Endothelial cell of umbilical vein (primary cell): ENCODE measurements around the gene CCDC144A. TPM values are rescaled to one million over a fixed set of nuclear protein-coding genes. Genes with fewer than 3 reads are reported as not detected.
"Not testable (repeated sequence)": the region's sequence is repeated elsewhere in the genome, so short reads cannot be mapped to it uniquely, and the experiment has no call there.

Experiments
- BruUV-seq: library from RNA; stranded (reverse); fragments of 400-500 nt; replicated peaks from 2 replicates; lab custom pipeline; 2021; lab: Mats Ljungman, UMichigan
- CTCF ChIA-PET: fragments of 300-600, 350-600 bp; sonication (Branson Sonifier 250); formaldehyde crosslinking; loops from one replicate; lab custom pipeline; 2021; ENCODE audit warnings: antibody characterized with exemption, inconsistent platforms; lab: Charles Lee
- POLR2A ChIA-PET: fragments of 300-600, 350-600 bp; sonication (Branson Sonifier 250); formaldehyde crosslinking; loops from one replicate; lab custom pipeline; 2021; ENCODE audit warnings: antibody characterized with exemption, inconsistent platforms; lab: Charles Lee
- DNase-seq: peaks from one replicate; pipeline ENCODE4 v3.0.0-alpha.2; 2011; ENCODE audit warnings: low read depth, low spot score
- FAIRE-seq: peaks from 2 replicates; lab custom pipeline; 2011; peaks lifted over from hg19 to GRCh38; lab: Jason Lieb, UNC
- H2AFZ ChIP-seq: 2 replicates; pipeline ENCODE4 v1.6.0; 2012; ENCODE audit warnings: low read depth, low read length, control low read depth, inconsistent platforms
- H3K27ac ChIP-seq: 2 replicates; pipeline ENCODE4 v1.5.1; 2011; ENCODE audit warnings: low read depth, mild to moderate bottlenecking, control low read depth, low read length, moderate library complexity; ENCODE audit not compliant: insufficient read depth
- H3K27me3 ChIP-seq, 2 experiments: 2 replicates each; pipeline versions ENCODE4 v1.6.0 to v1.6.1; 2011; ENCODE audit warnings: low read length in 2 of 2, mixed read lengths in 1 of 2; ENCODE audit not compliant: control insufficient read depth in 2 of 2, insufficient read depth in 2 of 2
- H3K36me3 ChIP-seq, 2 experiments: 2 replicates in 1 of 2; 3 replicates in 1 of 2; pipeline ENCODE4 v1.5.1; 2011; ENCODE audit warnings: low read length in 2 of 2, mild to moderate bottlenecking in 1 of 2, moderate library complexity in 1 of 2; ENCODE audit not compliant: control insufficient read depth in 2 of 2, insufficient read depth in 2 of 2; ENCODE audit errors: extremely low read depth in 1 of 2
- H3K4me1 ChIP-seq: 3 replicates; pipeline ENCODE4 v1.5.1; 2011; ENCODE audit warnings: mild to moderate bottlenecking, low read length; ENCODE audit not compliant: control insufficient read depth, insufficient read depth; ENCODE audit errors: extremely low read depth
- H3K4me2 ChIP-seq: 2 replicates; pipeline ENCODE4 v1.6.1; 2011; ENCODE audit warnings: low read length, control low read depth, mixed read lengths; ENCODE audit not compliant: insufficient read depth
- H3K4me3 ChIP-seq, 3 experiments: fragments of 200-600 bp in 1 of 3; sonication (generic), shearing (Covaris generic) in 1 of 3; replicated peaks in 1 of 3; 2 replicates each; pipeline ENCODE4 v1.5.1; 2011 to 2016; ENCODE audit warnings: control low read depth in 3 of 3, low read length in 3 of 3, mild to moderate bottlenecking in 2 of 3, inconsistent platforms in 1 of 3, low read depth in 1 of 3, moderate library complexity in 1 of 3; ENCODE audit not compliant: insufficient read depth in 1 of 3
- H3K79me2 ChIP-seq: 2 replicates; pipeline ENCODE4 v1.6.0; 2012; ENCODE audit warnings: low read length, inconsistent platforms; ENCODE audit not compliant: control insufficient read depth, insufficient read depth
- H3K9ac ChIP-seq: replicated peaks from 2 replicates; pipeline ENCODE3; 2011; ENCODE audit warnings: low read length, control low read depth; ENCODE audit not compliant: insufficient read depth; ENCODE audit errors: extremely low read depth
- H3K9me1 ChIP-seq: replicated peaks from 3 replicates; pipeline ENCODE4 v1.6.0; 2011; ENCODE audit warnings: mild to moderate bottlenecking, low read length; ENCODE audit not compliant: control insufficient read depth, insufficient read depth; ENCODE audit errors: extremely low read depth
- H3K9me3 ChIP-seq: replicated peaks from 2 replicates; pipeline ENCODE4 v1.5.1; 2012; ENCODE audit warnings: low read length, inconsistent platforms; ENCODE audit not compliant: control insufficient read depth, insufficient read depth
- H4K20me1 ChIP-seq: replicated peaks from 2 replicates; pipeline ENCODE3; 2011; ENCODE audit warnings: mild to moderate bottlenecking, low read length; ENCODE audit not compliant: control insufficient read depth, insufficient read depth; ENCODE audit errors: extremely low read depth
- EZH2 ChIP-seq: IDR thresholded peaks from 2 replicates; pipeline ENCODE4 v1.6.1; 2012; ENCODE audit warnings: borderline replicate concordance, low read depth, mild to moderate bottlenecking, moderate library complexity, low read length, inconsistent platforms; ENCODE audit not compliant: severe bottlenecking
- FOS ChIP-seq: IDR thresholded peaks from 2 replicates; pipeline ENCODE4 v1.6.1; 2011; ENCODE audit warnings: mild to moderate bottlenecking, low read length, moderate library complexity, borderline replicate concordance; ENCODE audit not compliant: insufficient read depth
- GATA2 ChIP-seq: IDR thresholded peaks from 2 replicates; pipeline ENCODE4 v1.7.0; 2011; ENCODE audit warnings: low read depth, mild to moderate bottlenecking, moderate library complexity, mixed read lengths, low read length; ENCODE audit not compliant: insufficient read length, insufficient read depth
- JUN ChIP-seq: IDR thresholded peaks from 2 replicates; pipeline ENCODE4 v1.6.1; 2011; ENCODE audit warnings: borderline replicate concordance, low read depth; ENCODE audit not compliant: insufficient read length, insufficient read depth
- MYC ChIP-seq: IDR thresholded peaks from one replicate; pipeline ENCODE4 v1.6.1; 2011; ENCODE audit warnings: mild to moderate bottlenecking, low read depth, low read length
- POLR2A ChIP-seq: IDR thresholded peaks from 2 replicates; pipeline ENCODE4 v1.6.1; 2012; ENCODE audit warnings: low read depth, mild to moderate bottlenecking, control low read depth, low read length
- POLR2AphosphoS5 ChIP-seq: IDR thresholded peaks from 2 replicates; pipeline ENCODE4 v1.6.1; 2012; ENCODE audit warnings: low read depth, mild to moderate bottlenecking, control low read depth, low read length, moderate library complexity; ENCODE audit not compliant: insufficient read depth
- dilution Hi-C: fragments of 300-500 bp; cut with MboI; formaldehyde crosslinking; loops from one replicate; pipeline ENCODE4 v1.15.0; 2019; ENCODE audit warnings: low sequenced_read_pairs; ENCODE audit not compliant: extremely low pct_ligation_motif_present
- intact Hi-C: fragments of 100-400 bp; cut with micrococcal nuclease; formaldehyde crosslinking; loops from one replicate; pipeline ENCODE4 v1.10.0; 2022
- polyA plus RNA-seq, 4 experiments: library from polyadenylated mRNA; depleted of rRNA in 3 of 4; stranded (reverse) in 3 of 4; unstranded in 1 of 4; fragments of >200 nt; gene quantifications; 2 replicates each; pipeline versions ENCODE4 v1.2.1 to v1.2.3, GENCODE V29; 2011 to 2012; ENCODE audit warnings: missing spikeins in 1 of 4
- total RNA-seq: library from RNA; stranded (reverse); gene quantifications from 2 replicates; pipeline ENCODE4 v1.2.3, GENCODE V29; 2021
- TF ChIP-seq, protein P1 (sequence below): IDR thresholded peaks from 2 replicates; pipeline ENCODE4 v1.6.1; 2011; ENCODE audit not compliant: insufficient read depth, insufficient read length
- TF ChIP-seq, protein P2 (sequence below), 2 donors: IDR thresholded peaks; 1 replicate in 1 of 2; 2 replicates in 1 of 2; pipeline ENCODE4 v1.5.1; 2011; ENCODE audit warnings: low read length in 2 of 2, mild to moderate bottlenecking in 2 of 2, moderate library complexity in 2 of 2, control low read depth in 1 of 2, inconsistent platforms in 1 of 2, low read depth in 1 of 2; ENCODE audit not compliant: insufficient read depth in 1 of 2; ENCODE audit errors: extremely low read depth in 1 of 2

CCDC144A gene
- total and polyA plus RNA-seq, 2 donors (not counting 3 experiments of a cell fraction or from before 2014, with no cell fraction given), result 0.27 to 7.4 TPM

DNA sequence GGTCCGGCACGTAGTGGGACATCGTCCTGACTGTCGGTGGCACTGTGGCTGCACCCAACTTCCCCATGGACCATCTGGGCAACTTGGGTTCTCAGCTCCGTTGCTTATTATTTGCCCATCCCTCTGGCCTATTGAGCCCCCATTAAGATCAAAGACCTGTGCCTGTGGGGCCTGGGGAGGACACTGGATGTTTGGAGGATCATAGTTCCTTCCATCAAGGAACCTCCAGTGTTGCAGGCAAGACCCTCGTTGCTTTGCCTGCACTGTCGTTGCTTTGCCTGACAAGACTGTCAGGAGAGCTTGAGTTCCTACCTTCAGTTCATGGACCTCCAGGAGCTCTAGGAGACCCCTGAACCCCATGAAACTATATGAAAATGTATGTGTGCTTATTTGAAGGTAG lies 127.2 kb downstream of the CCDC144A start:
- Histone ChIP-seq H3K4me1 (no peaks in the 10 kb centered on the region), H4K20me1 (no peaks in the 10 kb centered on the region), H3K27me3 (no peaks in the 10 kb centered on the region), H3K4me2 (no peak overlapping the region), H3K4me3 (no peak overlapping the region), H3K27ac (no peak overlapping the region), H3K9ac (no peak overlapping the region), H3K36me3 (no peaks in the 10 kb centered on the region), H3K9me1 (no peaks in the 10 kb centered on the region), H3K79me2 (no peaks in the 10 kb centered on the region), H3K9me3 (no peaks in the 10 kb centered on the region), H2AFZ (no peak overlapping the region)
- no peak for TF ChIP-seq MYC
- no peak for TF ChIP-seq POLR2AphosphoS5
- TF ChIP-seq FOS, result no peak
- TF ChIP-seq EZH2, result no peak
- TF ChIP-seq JUN, result no peak
- TF ChIP-seq, protein P1, sequence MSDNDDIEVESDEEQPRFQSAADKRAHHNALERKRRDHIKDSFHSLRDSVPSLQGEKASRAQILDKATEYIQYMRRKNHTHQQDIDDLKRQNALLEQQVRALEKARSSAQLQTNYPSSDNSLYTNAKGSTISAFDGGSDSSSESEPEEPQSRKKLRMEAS, result no peak
- no peak for TF ChIP-seq GATA2
- no peak for TF ChIP-seq POLR2A
- TF ChIP-seq, protein P2, sequence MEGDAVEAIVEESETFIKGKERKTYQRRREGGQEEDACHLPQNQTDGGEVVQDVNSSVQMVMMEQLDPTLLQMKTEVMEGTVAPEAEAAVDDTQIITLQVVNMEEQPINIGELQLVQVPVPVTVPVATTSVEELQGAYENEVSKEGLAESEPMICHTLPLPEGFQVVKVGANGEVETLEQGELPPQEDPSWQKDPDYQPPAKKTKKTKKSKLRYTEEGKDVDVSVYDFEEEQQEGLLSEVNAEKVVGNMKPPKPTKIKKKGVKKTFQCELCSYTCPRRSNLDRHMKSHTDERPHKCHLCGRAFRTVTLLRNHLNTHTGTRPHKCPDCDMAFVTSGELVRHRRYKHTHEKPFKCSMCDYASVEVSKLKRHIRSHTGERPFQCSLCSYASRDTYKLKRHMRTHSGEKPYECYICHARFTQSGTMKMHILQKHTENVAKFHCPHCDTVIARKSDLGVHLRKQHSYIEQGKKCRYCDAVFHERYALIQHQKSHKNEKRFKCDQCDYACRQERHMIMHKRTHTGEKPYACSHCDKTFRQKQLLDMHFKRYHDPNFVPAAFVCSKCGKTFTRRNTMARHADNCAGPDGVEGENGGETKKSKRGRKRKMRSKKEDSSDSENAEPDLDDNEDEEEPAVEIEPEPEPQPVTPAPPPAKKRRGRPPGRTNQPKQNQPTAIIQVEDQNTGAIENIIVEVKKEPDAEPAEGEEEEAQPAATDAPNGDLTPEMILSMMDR (IDR thresholded peaks at IDR 0.05; ENCODE audit: extremely low read depth in 1 of 2, insufficient read depth in 1 of 2, low read depth in 1 of 2, low read length in 2 of 2), result no peak
- intact Hi-C loops, result no loop called here
- no TSS peak for BruUV-seq
- CTCF ChIA-PET, result no interaction called here
- DNase-seq (no peak), FAIRE-seq (no peak)
- dilution Hi-C loops, result no loop called here
- POLR2A ChIA-PET, result no interaction called here

DNA sequence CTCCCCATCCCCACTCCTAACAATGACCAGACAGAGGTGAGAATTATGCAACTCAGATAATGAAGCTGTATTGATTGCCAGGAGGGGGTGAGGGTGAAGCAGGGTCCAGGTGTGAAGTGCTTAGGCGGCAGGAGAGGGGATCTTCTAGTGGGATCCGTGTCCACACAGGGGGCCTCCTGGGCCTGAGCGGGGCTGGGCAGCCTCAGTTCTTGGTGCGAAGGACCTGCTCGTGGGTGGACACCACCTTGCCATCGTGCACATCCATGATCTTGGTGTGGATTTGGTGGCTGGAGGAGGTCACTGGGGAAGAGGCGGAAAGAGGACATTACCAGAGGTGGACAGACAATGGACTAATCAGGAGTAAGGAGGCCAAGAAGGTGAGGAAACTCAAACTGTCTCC lies 127.9 kb downstream of the CCDC144A start:
- H4K20me1 ChIP-seq, H3K9me1 ChIP-seq, DNase-seq, H2AFZ ChIP-seq, FAIRE-seq, H3K36me3 ChIP-seq, H3K27me3 ChIP-seq, H3K9ac ChIP-seq, CTCF ChIA-PET, dilution Hi-C loops, H3K27ac ChIP-seq, H3K79me2 ChIP-seq, intact Hi-C loops, H3K4me1 ChIP-seq, POLR2A ChIA-PET, H3K4me3 ChIP-seq, H3K9me3 ChIP-seq, H3K4me2 ChIP-seq, BruUV-seq: not testable (repeated sequence)
